Measurements from ENCODE around the gene SLC6A1. TPM values are rescaled to one million over a fixed set of nuclear protein-coding genes. Genes with fewer than 3 reads are reported as not detected.

Gene SLC6A1
- total and polyA plus RNA-seq, 8 donors, result 0.29 to 5.6 (median 2.8) TPM; not detected in 5

GRCh38 chr3:11037241-11037873, 44.8 kb downstream of the SLC6A1 start:
- Histone ChIP-seq H3K27me3 (peaks cover 0 to 67% (median 13%) of the 10 kb centered on the region in 3 donors), H3K27ac (no peak overlapping the region), H3K9me3 (no peaks in the 10 kb centered on the region), H3K4me3 (no peak overlapping the region), H3K36me3 (no peaks in the 10 kb centered on the region), H3K4me1 (no peaks in the 10 kb centered on the region)
- intact Hi-C loops (cut with DNase I; ENCODE audit: low total_unique reads), result no loop called here
- WGBS, 5 donors, result 65 to 79% (median 68%) methylated on average over 24 of the region's 24 CpGs
- DNase-seq, result no peak
- TF ChIP-seq CTCF (IDR thresholded peaks at IDR 0.05) (no peak), POLR2AphosphoS5 (IDR thresholded peaks at IDR 0.05) (no peak), EP300 (IDR thresholded peaks at IDR 0.05) (no peak), POLR2A (IDR thresholded peaks at IDR 0.05) (no peak)

GRCh38 chr3:11037976-11038375, 45.4 kb downstream of the SLC6A1 start:
- peaks cover 0 to 65% (median 14%) of the 10 kb centered on the region in 3 donors for H3K27me3 ChIP-seq
- H3K27ac ChIP-seq, result no peak overlapping the region
- WGBS, 5 donors, result 84 to 89% (median 86%) methylated on average over 11 of the region's 11 CpGs
- DNase-seq, result no peak
- no peaks in the 10 kb centered on the region for H3K9me3 ChIP-seq
- TF ChIP-seq EP300 (IDR thresholded peaks at IDR 0.05) (no peak), POLR2AphosphoS5 (IDR thresholded peaks at IDR 0.05) (no peak), CTCF (IDR thresholded peaks at IDR 0.05) (no peak), POLR2A (IDR thresholded peaks at IDR 0.05) (no peak)
- no peak overlapping the region for H3K4me3 ChIP-seq
- intact Hi-C loops (cut with DNase I; ENCODE audit: low total_unique reads), result no loop called here
- no peaks in the 10 kb centered on the region for H3K36me3 ChIP-seq
- H3K4me1 ChIP-seq, result no peaks in the 10 kb centered on the region

- H3K36me3 ChIP-seq, result no peaks in the 10 kb centered on the region
- DNase-seq, result no peak
- 64 to 77% (median 75%) methylated on average over 5 of the region's 5 CpGs for WGBS, 5 donors
- TF ChIP-seq CTCF (IDR thresholded peaks at IDR 0.05), result no peak
- no peak for TF ChIP-seq EP300 (IDR thresholded peaks at IDR 0.05)
- TF ChIP-seq POLR2AphosphoS5 (IDR thresholded peaks at IDR 0.05), result no peak
- TF ChIP-seq POLR2A (IDR thresholded peaks at IDR 0.05), result no peak
- no peaks in the 10 kb centered on the region for H3K9me3 ChIP-seq
- intact Hi-C loops (cut with DNase I; ENCODE audit: low total_unique reads), result no loop called here
- no peaks in the 10 kb centered on the region for H3K4me1 ChIP-seq
- no peak overlapping the region for H3K27ac ChIP-seq
- H3K27me3 ChIP-seq, result peaks cover 0 to 5% (median 4%) of the 10 kb centered on the region in 3 donors
- no peak overlapping the region for H3K4me3 ChIP-seq
Observed at GRCh38 chr3:11045536-11045935, 53.0 kb downstream of the SLC6A1 start.

GRCh38 chr3:11047500-11047899, 55.0 kb downstream of the SLC6A1 start:
- TF ChIP-seq CTCF (IDR thresholded peaks at IDR 0.05) (no peak), POLR2A (IDR thresholded peaks at IDR 0.05) (no peak), EP300 (IDR thresholded peaks at IDR 0.05) (no peak), POLR2AphosphoS5 (IDR thresholded peaks at IDR 0.05) (no peak)
- H3K4me3 ChIP-seq, result no peak overlapping the region
- no peaks in the 10 kb centered on the region for H3K9me3 ChIP-seq
- intact Hi-C loops (cut with DNase I; ENCODE audit: low total_unique reads), result no loop called here
- H3K27ac ChIP-seq, result no peak overlapping the region
- DNase-seq, result no peak
- H3K36me3 ChIP-seq, result no peaks in the 10 kb centered on the region
- peaks cover 0 to 18% (median 11%) of the 10 kb centered on the region in 3 donors for H3K27me3 ChIP-seq
- 79 to 93% (median 86%) methylated on average over 2 of the region's 2 CpGs for WGBS, 5 donors
- no peaks in the 10 kb centered on the region for H3K4me1 ChIP-seq

All from stomach (tissue), 9 donors.